Memory B cell (primary cell): ENCODE measurements around the gene EHBP1.

ENCODE experiments used
- ATAC-seq: fragments of 150-1000 bp; cut with Tn5 transposase; 2 replicates; pipeline ENCODE4 v1.10.0; 2021; ENCODE audit warnings: low read depth, mild to moderate bottlenecking, moderate library complexity
- DNase-seq, 2 donors: peaks; one replicate each; pipeline ENCODE4 v3.0.0; 2022; ENCODE audit warnings: low spot score in 2 of 2
- H3K27ac Mint-ChIP-seq: one replicate; pipeline ENCODE4 v1.8.0; 2022; ENCODE audit warnings: mild to moderate bottlenecking, moderate library complexity, mixed read lengths
- H3K27me3 Mint-ChIP-seq: one replicate; pipeline ENCODE4 v1.8.0; 2022; ENCODE audit warnings: mixed read lengths
- H3K36me3 Mint-ChIP-seq: one replicate; pipeline ENCODE4 v1.8.0; 2022; ENCODE audit warnings: mild to moderate bottlenecking, mixed read lengths
- H3K4me1 Mint-ChIP-seq: one replicate; pipeline ENCODE4 v1.8.0; 2022; ENCODE audit warnings: mixed read lengths
- H3K4me3 Mint-ChIP-seq: one replicate; pipeline ENCODE4 v1.8.0; 2022; ENCODE audit warnings: mild to moderate bottlenecking, moderate library complexity, mixed read lengths
- H3K9me3 Mint-ChIP-seq: one replicate; pipeline ENCODE4 v1.8.0; 2022; ENCODE audit warnings: mixed read lengths

The EHBP1 gene

DNA sequence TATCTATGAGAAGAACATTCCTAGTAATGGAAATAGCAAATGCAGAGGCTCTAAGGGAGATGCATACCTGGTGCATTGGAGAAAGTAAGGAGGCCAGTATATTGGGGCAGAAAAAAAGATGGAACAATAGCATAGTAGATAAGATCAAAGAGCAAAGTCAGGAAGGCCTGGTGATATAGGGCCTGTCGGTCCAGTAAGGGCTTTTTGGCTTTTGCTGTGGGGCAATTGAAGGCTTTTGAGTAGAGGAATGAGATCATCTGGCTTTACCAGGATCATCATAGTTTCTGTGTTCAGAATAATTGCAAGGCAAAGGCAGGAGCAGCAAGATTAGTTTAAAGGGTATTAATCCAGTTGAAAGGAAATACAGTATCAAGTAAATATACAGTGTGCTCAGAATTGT, 111.8 kb downstream of the EHBP1 start:
- H3K9me3 Mint-ChIP-seq = no peaks in the 10 kb centered on the region
- no peaks in the 10 kb centered on the region for H3K27me3 Mint-ChIP-seq
- H3K4me1 Mint-ChIP-seq = no peaks in the 10 kb centered on the region

DNA sequence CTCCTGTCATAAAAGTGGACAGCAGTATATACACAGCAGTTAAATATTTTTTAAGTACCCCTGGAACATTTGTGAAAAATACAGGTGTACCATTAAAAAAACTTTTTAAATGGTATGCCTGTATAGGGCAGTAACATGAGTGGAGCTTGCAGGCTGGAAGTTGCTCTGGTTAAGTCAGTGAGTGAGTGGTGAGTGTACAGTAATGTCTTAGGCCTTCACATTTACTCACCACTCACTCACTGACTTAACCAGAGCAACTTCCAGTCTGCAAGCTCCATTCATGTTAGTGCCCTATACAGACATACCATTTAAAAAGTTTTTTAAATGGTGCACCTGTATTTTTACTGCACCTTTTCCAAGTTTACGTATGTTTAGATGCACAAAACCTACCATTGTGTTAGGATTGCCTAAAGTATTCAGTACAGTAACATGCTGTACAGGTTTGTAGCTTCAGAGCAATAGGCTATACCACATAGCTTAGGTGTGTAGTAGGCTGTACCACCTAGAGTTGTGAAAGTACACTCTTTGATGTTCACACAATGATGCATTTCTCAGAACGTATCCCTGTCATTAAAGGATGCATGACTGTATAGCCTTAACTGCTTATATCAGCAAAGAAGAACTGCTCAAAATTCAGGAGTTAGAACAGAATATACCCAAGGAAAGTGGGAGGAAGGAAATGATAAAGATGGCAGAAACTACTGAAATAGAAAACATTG, 112.6 kb downstream of the EHBP1 start:
- Mint-ChIP-seq H3K4me1 (no peaks in the 10 kb centered on the region), H3K9me3 (no peaks in the 10 kb centered on the region), H3K36me3 (peaks cover 2% of the 10 kb centered on the region), H3K27me3 (no peaks in the 10 kb centered on the region), H3K4me3 (no peak overlapping the region), H3K27ac (no peak overlapping the region)
- ATAC-seq (no peak), DNase-seq (no peak)

More for the DNA sequence above, 111.8 kb downstream of the EHBP1 start:
- H3K36me3 Mint-ChIP-seq = peaks cover 2% of the 10 kb centered on the region
- no peak overlapping the region for H3K27ac Mint-ChIP-seq
- H3K4me3 Mint-ChIP-seq = no peak overlapping the region
- no peak for DNase-seq
- ATAC-seq = no peak

DNA sequence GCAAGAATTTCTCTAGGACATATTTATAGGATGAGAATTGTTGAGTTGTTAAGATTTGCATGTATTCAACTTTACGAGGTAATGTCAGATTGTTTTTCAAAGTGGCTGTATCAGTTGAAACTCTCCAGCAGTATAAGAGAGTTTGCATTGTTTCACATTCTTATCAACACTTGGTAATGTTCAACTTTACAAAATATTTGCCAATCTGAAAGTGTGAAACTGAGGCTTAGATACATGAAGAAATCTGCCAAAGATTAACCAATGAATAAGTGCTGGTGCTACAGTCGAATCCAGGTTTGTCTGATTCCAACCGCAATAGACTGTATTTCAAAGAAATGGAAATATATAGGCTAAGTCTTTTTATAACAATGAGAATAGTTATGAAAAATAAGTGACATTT, 117.0 kb downstream of the EHBP1 start:
- peaks cover 19% of the 10 kb centered on the region for H3K36me3 Mint-ChIP-seq
- no peak overlapping the region for H3K4me3 Mint-ChIP-seq
- no peaks in the 10 kb centered on the region for H3K4me1 Mint-ChIP-seq
- no peaks in the 10 kb centered on the region for H3K27me3 Mint-ChIP-seq
- ATAC-seq (no peak), DNase-seq (no peak)
- peaks cover 2% of the 10 kb centered on the region for H3K9me3 Mint-ChIP-seq
- H3K27ac Mint-ChIP-seq = no peak overlapping the region

DNA sequence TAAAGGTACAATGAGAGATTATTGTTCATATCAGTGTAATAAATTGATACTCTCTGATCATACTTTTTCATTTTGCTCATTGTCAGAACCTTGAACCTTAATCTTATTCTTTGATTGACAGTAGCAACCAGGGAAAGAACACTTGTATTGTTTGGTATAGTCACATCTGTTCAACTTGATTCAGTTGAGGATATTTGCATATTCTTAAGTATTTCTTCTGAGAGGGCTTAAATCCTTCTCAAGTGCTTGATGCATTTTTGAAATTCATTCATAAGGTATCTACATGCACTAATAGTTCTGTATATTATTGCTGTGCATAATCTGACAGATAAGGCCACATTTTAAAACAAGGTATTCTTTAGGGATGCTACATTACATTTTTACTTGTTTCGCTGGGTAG, 118.9 kb downstream of the EHBP1 start:
- Mint-ChIP-seq H3K4me1 (no peaks in the 10 kb centered on the region), H3K9me3 (peaks cover 5% of the 10 kb centered on the region), H3K36me3 (peaks cover 26% of the 10 kb centered on the region), H3K4me3 (no peak overlapping the region), H3K27me3 (no peaks in the 10 kb centered on the region), H3K27ac (no peak overlapping the region)
- ATAC-seq = no peak
- DNase-seq = no peak

DNA sequence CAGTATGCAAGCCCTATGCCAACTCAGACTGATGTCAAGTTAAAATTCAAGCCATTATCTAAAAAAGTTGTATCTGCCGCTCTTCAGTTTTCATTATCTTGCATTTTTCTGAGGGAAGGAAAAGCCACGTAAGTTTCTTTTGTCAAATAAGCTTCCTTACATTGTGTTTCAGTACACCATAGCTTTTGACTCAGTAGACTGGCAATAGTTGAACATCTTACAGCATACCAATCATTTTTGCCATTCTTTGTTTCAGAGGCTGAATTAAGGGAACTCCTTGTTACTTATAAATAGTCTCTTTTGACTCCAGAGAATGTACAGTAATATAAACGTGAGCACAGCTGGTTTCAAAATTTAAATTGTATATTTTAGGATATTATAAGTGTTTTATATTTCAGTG, 120.6 kb downstream of the EHBP1 start:
- Mint-ChIP-seq H3K4me1 (no peaks in the 10 kb centered on the region), H3K27me3 (no peaks in the 10 kb centered on the region), H3K27ac (no peak overlapping the region), H3K9me3 (peaks cover 5% of the 10 kb centered on the region), H3K4me3 (no peak overlapping the region), H3K36me3 (peaks cover 33% of the 10 kb centered on the region)
- DNase-seq (no peak), ATAC-seq (no peak)

DNA sequence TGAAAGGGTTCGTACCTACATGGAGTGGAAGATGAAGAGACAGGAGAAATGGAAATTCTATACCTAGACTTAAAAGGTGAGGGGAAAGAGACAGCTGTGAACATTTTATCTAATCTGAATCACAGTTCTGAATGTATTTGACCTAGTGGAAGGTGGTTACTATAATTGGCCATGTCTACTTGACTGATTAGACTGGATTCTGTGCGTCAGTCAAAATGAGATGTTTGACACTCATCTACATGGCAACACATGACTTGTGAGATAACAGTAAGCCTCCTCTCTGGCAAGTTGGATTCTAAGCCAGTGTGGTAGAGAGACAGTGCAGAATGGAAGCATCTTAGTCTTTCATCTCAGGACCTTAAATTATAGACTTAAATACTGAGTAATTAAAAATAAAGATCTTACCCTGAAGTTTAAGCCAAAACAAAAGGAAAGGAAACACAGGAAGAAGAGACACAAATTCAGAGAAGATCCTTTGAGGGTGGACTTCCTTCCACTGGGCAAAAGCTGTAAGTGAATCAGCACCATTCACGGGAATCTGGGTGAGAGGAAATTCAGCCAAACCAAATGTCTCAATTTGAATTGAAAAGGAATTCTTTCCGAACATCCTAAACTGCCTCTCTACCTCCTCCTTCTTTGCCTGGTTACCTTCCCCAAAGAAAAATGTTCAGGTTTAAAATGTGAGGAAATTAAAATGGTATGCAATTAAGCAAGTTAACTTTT, 121.6 kb downstream of the EHBP1 start:
- H3K4me1 Mint-ChIP-seq = no peaks in the 10 kb centered on the region
- DNase-seq = no peak
- no peak for ATAC-seq
- no peak overlapping the region for H3K4me3 Mint-ChIP-seq
- H3K27me3 Mint-ChIP-seq = no peaks in the 10 kb centered on the region
- no peak overlapping the region for H3K27ac Mint-ChIP-seq
- H3K9me3 Mint-ChIP-seq = peaks cover 5% of the 10 kb centered on the region
- H3K36me3 Mint-ChIP-seq = peaks cover 35% of the 10 kb centered on the region

DNA sequence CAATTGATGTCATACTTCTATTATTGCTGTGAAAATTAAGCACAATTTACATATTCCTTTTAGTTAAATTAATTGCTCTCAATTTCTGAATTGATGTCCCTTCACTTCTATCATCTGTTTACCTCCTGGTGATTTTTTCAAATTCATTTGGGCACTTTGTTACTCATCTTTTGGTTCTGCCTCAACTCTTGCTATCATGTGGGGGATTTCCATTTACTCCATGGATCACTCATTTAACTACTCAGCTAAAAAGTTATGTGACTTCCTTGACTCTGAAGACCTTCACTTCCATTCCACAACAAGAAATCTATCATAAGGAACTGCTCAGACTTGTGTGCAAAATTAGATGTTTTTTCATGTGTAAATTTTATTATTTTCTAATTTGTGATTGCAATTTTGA, 126.2 kb downstream of the EHBP1 start:
- no peaks in the 10 kb centered on the region for H3K4me1 Mint-ChIP-seq

DNA sequence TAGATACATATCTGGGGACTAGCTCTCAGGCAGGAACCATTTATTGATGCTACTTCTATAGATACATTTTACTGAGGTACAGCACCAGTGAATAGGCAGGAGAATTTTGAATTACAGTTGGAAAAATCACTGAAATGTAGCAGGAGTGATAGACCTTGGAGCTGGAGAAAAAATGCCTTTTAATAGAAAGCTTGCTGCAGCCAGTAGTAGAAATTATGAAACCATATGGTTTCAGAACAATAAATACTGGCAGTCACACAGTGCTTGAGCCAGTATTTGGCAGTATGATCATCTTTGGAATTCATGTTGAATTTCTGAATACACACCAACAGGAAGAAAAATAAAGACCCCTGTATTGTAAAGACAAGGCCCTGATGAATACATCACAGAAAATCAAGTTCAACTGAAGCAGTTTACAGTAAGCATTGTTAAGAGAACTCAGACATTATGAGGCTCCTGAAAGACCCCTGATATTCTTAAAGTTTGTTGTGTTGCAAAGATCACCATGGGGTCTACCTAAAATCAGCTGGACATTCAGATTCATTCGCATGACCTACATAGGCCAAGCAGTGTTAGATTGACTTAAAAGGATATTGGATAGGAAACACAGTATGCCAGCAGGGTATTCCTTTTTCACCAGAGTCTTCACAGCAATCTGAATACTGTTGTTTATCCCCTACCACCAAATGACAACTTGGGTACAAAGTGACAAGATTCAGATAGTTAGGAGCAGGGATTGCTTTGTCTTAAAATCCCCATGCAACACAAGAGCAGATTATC, 139.0 kb downstream of the EHBP1 start:
- Mint-ChIP-seq H3K27me3 (no peaks in the 10 kb centered on the region), H3K27ac (no peak overlapping the region), H3K4me3 (no peak overlapping the region), H3K36me3 (peaks cover 13% of the 10 kb centered on the region), H3K9me3 (peaks cover 5% of the 10 kb centered on the region), H3K4me1 (no peaks in the 10 kb centered on the region)
- DNase-seq = no peak
- no peak for ATAC-seq

More for the DNA sequence above, 126.2 kb downstream of the EHBP1 start:
- Mint-ChIP-seq H3K27ac (no peak overlapping the region), H3K36me3 (peaks cover 40% of the 10 kb centered on the region), H3K4me3 (no peak overlapping the region), H3K27me3 (no peaks in the 10 kb centered on the region), H3K9me3 (peaks cover 7% of the 10 kb centered on the region)
- ATAC-seq = no peak
- DNase-seq = no peak

DNA sequence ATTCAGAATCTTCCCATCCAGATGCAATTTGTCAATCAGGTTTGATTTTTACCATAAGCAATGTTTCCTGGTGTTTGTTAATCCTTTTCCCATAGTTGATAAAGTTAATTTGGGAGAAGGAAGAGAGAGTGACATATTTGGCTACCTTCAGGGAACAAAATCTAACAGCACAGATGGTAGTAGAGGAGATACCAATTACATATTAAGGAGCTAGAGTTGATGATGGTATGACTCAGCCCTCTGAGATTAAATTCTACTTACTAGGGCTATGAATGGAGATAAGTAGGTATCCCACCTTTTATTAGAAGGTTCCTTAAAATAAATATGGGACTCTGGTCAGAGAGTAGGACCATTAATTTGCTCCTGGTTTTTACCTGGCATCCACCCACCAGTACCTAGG, 139.7 kb downstream of the EHBP1 start:
- no peaks in the 10 kb centered on the region for H3K27me3 Mint-ChIP-seq

DNA sequence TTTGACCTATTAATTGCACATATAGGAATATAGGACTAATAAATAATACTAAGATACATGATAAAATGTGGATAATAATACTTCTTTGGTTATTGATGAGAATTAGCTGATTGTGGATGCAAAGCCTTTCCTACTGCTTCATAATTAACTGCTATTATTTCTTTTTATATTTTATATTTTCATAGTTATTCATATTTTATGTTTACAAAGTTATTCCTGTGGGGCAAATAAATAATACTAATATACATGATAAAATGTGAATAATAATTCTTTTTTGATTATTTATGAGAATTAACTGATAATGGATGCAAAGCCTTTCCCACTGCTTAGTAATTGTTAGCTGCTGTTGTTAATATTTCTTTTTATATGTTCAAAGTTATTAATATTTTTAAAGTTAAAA, 146.7 kb downstream of the EHBP1 start:
- Mint-ChIP-seq H3K4me3 (no peak overlapping the region), H3K27ac (no peak overlapping the region), H3K4me1 (no peaks in the 10 kb centered on the region), H3K27me3 (no peaks in the 10 kb centered on the region), H3K9me3 (peaks cover under 1% of the 10 kb centered on the region), H3K36me3 (peaks cover 22% of the 10 kb centered on the region)
- no peak for ATAC-seq
- no peak for DNase-seq

More for the DNA sequence above, 139.7 kb downstream of the EHBP1 start:
- H3K36me3 Mint-ChIP-seq = peaks cover 13% of the 10 kb centered on the region
- H3K9me3 Mint-ChIP-seq = peaks cover 4% of the 10 kb centered on the region
- H3K4me3 Mint-ChIP-seq = no peak overlapping the region
- DNase-seq = no peak
- no peak overlapping the region for H3K27ac Mint-ChIP-seq
- H3K4me1 Mint-ChIP-seq = no peaks in the 10 kb centered on the region
- ATAC-seq = no peak

DNA sequence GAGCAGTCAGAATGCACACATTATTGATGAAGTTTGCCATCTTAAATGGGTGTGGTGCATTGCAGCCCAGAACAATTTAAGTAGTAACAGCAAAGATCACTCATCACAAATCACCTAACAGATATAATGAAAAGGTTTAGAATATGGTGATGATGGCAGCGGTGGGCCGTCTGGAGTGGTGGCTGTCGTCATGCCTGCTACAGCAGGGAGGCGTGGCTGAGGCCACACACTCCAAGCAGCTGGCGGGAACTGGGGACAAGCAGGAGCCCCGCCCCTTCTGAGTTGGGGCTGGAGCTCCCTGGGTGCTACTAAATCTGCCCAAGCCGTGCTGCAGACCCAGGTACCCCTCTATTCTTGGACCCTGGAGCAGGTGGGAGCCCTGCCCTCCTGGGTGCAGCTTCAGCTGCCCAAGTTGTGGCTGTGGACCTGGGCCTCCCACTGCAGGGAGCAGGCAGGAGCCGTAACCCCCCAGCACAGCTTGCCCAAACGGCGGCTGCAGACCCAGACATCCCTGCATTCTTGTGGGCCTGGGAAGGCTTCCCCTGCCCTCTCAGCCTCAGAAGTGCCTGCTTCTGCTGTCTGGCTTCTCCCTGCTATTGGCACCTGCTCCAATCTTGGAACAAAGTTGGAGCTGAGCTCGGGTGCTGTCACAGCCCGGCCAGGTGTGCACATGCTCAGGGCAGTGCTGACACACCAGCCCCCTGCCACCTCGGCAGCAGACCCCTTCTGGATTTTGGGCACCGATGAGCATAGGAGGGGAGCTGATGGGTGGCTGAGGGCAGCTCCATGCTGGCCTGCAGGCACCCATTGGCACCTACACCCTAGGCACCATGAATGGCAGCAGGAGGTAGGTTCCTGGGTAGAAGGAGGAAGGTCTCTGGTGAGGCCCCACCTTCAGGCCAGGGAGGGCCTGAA, 149.3 kb downstream of the EHBP1 start:
- H3K9me3 Mint-ChIP-seq = no peaks in the 10 kb centered on the region
- DNase-seq (no peak), ATAC-seq (no peak)
- H3K4me3 Mint-ChIP-seq = no peak overlapping the region
- no peak overlapping the region for H3K27ac Mint-ChIP-seq
- peaks cover 23% of the 10 kb centered on the region for H3K36me3 Mint-ChIP-seq
- H3K4me1 Mint-ChIP-seq = no peaks in the 10 kb centered on the region
- H3K27me3 Mint-ChIP-seq = no peaks in the 10 kb centered on the region

DNA sequence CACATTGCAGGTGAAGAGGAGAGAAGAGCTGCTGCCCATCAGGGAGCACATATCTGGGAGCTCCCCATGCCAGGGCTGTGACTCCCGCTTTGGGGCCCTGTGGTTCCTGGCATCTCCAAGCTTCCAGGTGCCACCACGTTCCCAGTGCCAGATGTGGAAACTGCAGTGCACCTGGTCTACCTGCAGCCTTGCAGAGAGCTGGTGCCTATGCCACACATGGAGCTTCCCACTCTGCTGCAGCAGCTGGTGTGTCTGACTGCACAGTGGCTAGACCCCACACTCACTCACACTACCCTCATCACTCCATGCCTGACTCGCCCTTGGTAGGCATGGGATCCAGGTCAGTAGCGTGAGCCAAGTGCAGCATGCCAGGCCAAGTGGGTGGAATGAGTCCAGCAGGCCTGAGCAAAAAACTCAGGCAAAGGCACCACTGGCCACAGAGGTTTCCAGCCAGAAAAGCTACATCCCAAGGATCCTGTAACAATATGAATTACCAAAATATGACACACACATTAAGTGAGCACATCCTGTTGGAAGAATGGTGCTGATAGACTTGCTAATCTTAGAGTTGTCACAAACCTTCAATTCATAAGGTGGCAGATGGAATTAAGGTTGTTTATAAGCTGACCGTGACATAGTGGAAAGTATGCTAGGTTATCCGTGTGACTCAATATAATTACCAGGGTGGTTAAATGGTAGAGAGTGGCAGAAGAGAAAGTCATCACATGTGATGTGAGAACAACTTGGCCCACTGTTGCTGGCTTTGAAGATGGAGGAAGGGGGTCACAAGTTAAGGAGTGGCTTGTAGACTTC, 150.9 kb downstream of the EHBP1 start:
- no peak for DNase-seq

More for the DNA sequence above, 150.9 kb downstream of the EHBP1 start:
- H3K27me3 Mint-ChIP-seq = no peaks in the 10 kb centered on the region
- no peaks in the 10 kb centered on the region for H3K9me3 Mint-ChIP-seq
- peaks cover 18% of the 10 kb centered on the region for H3K36me3 Mint-ChIP-seq
- no peak overlapping the region for H3K4me3 Mint-ChIP-seq
- H3K27ac Mint-ChIP-seq = no peak overlapping the region
- no peaks in the 10 kb centered on the region for H3K4me1 Mint-ChIP-seq
- no peak for ATAC-seq
